MCF 10A (cell line): Measurements from ENCODE around the gene ZNF638. TPM values are rescaled to one million over a fixed set of nuclear protein-coding genes. Genes with fewer than 3 reads are reported as not detected.

ENCODE experiments used
- BruUV-seq: library from RNA; stranded (reverse); fragments of 400-500 nt; replicated peaks from 2 replicates; lab custom pipeline; 2021; lab: Mats Ljungman, UMichigan
- CTCF ChIA-PET: fragments of 300-600 bp; sonication (Branson Sonifier 250); formaldehyde crosslinking; extraction: SDS; loops from one replicate; lab custom pipeline; 2021; ENCODE audit warnings: antibody characterized with exemption, inconsistent platforms; lab: Yijun Ruan, JAX
- POLR2A ChIA-PET: fragments of 300-600, 350-650 bp; sonication (Branson Sonifier 250); formaldehyde crosslinking; extraction: SDS; loops from one replicate; lab custom pipeline; 2020; ENCODE audit warnings: antibody characterized with exemption, inconsistent platforms; lab: Yijun Ruan, JAX
- DNase-seq: peaks from one replicate; pipeline ENCODE4 v3.0.0-alpha.2; 2018; ENCODE audit not compliant: unreplicated experiment
- H3K27ac Mint-ChIP-seq: one replicate; pipeline ENCODE4 v1.8.0; 2022; ENCODE audit warnings: mild to moderate bottlenecking, low read depth, mixed read lengths; ENCODE audit not compliant: unreplicated experiment
- H3K27me3 Mint-ChIP-seq: one replicate; pipeline ENCODE4 v1.8.0; 2022; ENCODE audit warnings: mixed read lengths; ENCODE audit not compliant: insufficient read depth, unreplicated experiment
- H3K36me3 Mint-ChIP-seq: one replicate; pipeline ENCODE4 v1.8.0; 2022; ENCODE audit warnings: mild to moderate bottlenecking, moderate library complexity, mixed read lengths; ENCODE audit not compliant: insufficient read depth, unreplicated experiment
- H3K4me1 Mint-ChIP-seq: one replicate; pipeline ENCODE4 v1.8.0; 2022; ENCODE audit warnings: mixed read lengths; ENCODE audit not compliant: insufficient read depth, unreplicated experiment
- H3K4me3 Mint-ChIP-seq: one replicate; pipeline ENCODE4 v1.8.0; 2022; ENCODE audit warnings: mild to moderate bottlenecking, moderate library complexity, mixed read lengths; ENCODE audit not compliant: unreplicated experiment
- H3K9me3 Mint-ChIP-seq: one replicate; pipeline ENCODE4 v1.8.0; 2022; ENCODE audit warnings: mixed read lengths; ENCODE audit not compliant: unreplicated experiment
- intact Hi-C: fragments of 100-400 bp; cut with micrococcal nuclease; formaldehyde crosslinking; loops from 2 replicates; pipeline ENCODE4 v1.14.1; 2022
- total RNA-seq: library from RNA; stranded (reverse); gene quantifications from 2 replicates; pipeline ENCODE4 v1.2.3, GENCODE V29; 2022
- TF ChIP-seq, protein P1 (sequence below): fragments of 200-600 bp; IDR thresholded peaks from one replicate; pipeline ENCODE4 v1.8.0; 2022; ENCODE audit warnings: antibody characterized with exemption, mild to moderate bottlenecking; ENCODE audit not compliant: unreplicated experiment

ZNF638 gene
- total RNA-seq, 1 experiment from 2014 or later = 142 TPM

DNA sequence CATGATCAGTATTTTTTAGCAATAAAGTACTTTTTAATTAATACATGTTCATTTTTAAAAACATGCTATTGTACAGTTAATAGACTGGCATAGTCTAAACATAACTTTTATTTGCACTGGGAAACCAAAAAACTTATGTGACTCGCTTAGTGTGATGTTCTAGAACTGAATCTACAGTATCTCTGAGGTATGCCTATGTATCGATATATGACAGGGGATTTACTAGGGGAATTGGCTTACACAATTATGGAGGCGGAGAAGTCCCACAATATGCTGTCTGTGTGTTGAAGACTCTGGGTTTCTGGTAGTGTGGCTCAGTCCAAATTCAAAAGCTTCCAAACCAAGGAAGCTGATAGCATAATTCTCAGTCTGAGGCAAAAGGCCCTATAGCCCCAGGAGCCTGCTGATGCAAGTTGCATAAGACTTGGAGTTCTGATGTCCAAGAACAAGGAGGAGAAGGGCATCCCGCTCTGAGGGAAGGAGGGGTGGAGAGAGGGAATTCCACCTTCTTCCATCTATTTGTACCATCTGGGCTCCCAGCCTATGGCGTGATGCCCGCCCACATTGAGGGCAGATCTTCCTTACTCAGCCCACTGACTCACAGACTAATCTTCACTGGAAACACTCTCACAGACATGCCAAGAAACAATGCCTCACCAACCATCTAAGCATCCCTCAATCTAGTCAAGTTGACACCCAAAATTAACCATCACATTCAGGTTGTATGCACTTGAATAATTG is 27.5 kb downstream of the ZNF638 start:
- H3K27ac Mint-ChIP-seq = no peak overlapping the region
- peaks cover 14% of the 10 kb centered on the region for H3K4me1 Mint-ChIP-seq
- ChIA-PET CTCF (no interaction called here), POLR2A (interaction anchor here (0.6 to 1.8 kb wide), 4 partner anchors 26 to 64 kb away, joined by 3 to 6 read pairs (median 4); partner anchors contain the start of gene ZNF638)
- peak; percentile 88 for DNase-seq
- H3K27me3 Mint-ChIP-seq = no peaks in the 10 kb centered on the region
- TF ChIP-seq, protein P1, sequence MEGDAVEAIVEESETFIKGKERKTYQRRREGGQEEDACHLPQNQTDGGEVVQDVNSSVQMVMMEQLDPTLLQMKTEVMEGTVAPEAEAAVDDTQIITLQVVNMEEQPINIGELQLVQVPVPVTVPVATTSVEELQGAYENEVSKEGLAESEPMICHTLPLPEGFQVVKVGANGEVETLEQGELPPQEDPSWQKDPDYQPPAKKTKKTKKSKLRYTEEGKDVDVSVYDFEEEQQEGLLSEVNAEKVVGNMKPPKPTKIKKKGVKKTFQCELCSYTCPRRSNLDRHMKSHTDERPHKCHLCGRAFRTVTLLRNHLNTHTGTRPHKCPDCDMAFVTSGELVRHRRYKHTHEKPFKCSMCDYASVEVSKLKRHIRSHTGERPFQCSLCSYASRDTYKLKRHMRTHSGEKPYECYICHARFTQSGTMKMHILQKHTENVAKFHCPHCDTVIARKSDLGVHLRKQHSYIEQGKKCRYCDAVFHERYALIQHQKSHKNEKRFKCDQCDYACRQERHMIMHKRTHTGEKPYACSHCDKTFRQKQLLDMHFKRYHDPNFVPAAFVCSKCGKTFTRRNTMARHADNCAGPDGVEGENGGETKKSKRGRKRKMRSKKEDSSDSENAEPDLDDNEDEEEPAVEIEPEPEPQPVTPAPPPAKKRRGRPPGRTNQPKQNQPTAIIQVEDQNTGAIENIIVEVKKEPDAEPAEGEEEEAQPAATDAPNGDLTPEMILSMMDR = no peak
- H3K4me3 Mint-ChIP-seq = no peak overlapping the region
- no peaks in the 10 kb centered on the region for H3K9me3 Mint-ChIP-seq
- H3K36me3 Mint-ChIP-seq = peaks cover 83% of the 10 kb centered on the region
- BruUV-seq = no TSS peak
- intact Hi-C loops = no loop called here

GRCh38 chr2:71360434-71360975 is 28.9 kb downstream of the ZNF638 start:
- no peak for DNase-seq
- intact Hi-C loops = no loop called here
- H3K36me3 Mint-ChIP-seq = peaks cover 85% of the 10 kb centered on the region
- H3K9me3 Mint-ChIP-seq = no peaks in the 10 kb centered on the region
- CTCF ChIA-PET = interaction anchor here (0.9 kb wide), 1 partner anchor 61 kb away, joined by 4 read pairs; no protein-coding TSS in a partner anchor
- no peak overlapping the region for H3K27ac Mint-ChIP-seq
- H3K4me1 Mint-ChIP-seq = peaks cover 14% of the 10 kb centered on the region
- TF ChIP-seq, protein P1 = no peak
- H3K4me3 Mint-ChIP-seq = no peak overlapping the region
- BruUV-seq = no TSS peak
- POLR2A ChIA-PET = interaction anchor here (1.6 to 1.8 kb wide), 2 partner anchors 27 to 28 kb away, joined by 6 read pairs; no protein-coding TSS in a partner anchor
- H3K27me3 Mint-ChIP-seq = no peaks in the 10 kb centered on the region

DNA sequence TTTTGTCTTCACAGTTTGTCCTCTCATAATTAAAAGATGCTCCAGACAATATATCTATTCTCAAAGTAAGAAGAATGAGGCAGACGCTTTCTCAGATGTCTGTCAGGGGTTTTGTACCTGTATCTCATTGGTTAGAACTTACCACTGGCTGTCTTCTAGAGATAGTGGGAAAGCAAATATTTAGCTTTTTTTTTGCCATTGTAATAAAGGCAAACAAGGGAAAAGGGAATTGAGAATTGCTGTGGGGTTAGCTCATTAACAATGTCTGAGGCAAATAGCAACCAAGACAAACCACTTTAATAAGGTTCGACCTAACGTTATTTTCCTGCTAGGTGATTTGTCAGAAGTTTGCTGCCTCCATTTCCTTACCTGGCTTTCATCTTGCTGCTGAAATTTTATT is 30.0 kb downstream of the ZNF638 start:
- H3K27me3 Mint-ChIP-seq = no peaks in the 10 kb centered on the region
- TF ChIP-seq, protein P1 = no peak
- H3K4me1 Mint-ChIP-seq = peaks cover 14% of the 10 kb centered on the region
- POLR2A ChIA-PET = interaction anchor here (0.7 to 1.6 kb wide), 4 partner anchors 9 to 29 kb away, joined by 3 to 6 read pairs (median 4); no protein-coding TSS in a partner anchor
- CTCF ChIA-PET = interaction anchor here (0.7 to 1.2 kb wide), 2 partner anchors 98 to 147 kb away, joined by 3 to 5 read pairs; no protein-coding TSS in a partner anchor
- peaks cover 85% of the 10 kb centered on the region for H3K36me3 Mint-ChIP-seq
- H3K4me3 Mint-ChIP-seq = no peak overlapping the region
- no peak for DNase-seq
- H3K27ac Mint-ChIP-seq = peak overlapping the region; percentile 40
- no TSS peak for BruUV-seq
- no peaks in the 10 kb centered on the region for H3K9me3 Mint-ChIP-seq
- intact Hi-C loops = no loop called here

- peaks cover 85% of the 10 kb centered on the region for H3K36me3 Mint-ChIP-seq
- CTCF ChIA-PET = interaction anchor here (0.6 to 1.2 kb wide), 2 partner anchors 21 to 97 kb away, joined by 3 to 5 read pairs; no protein-coding TSS in a partner anchor
- peaks cover 14% of the 10 kb centered on the region for H3K4me1 Mint-ChIP-seq
- H3K4me3 Mint-ChIP-seq = no peak overlapping the region
- peak overlapping the region; percentile 40 for H3K27ac Mint-ChIP-seq
- H3K9me3 Mint-ChIP-seq = no peaks in the 10 kb centered on the region
- TF ChIP-seq, protein P1 = no peak
- POLR2A ChIA-PET = interaction anchor here (1.0 kb wide), 2 partner anchors 9 to 19 kb away, joined by 3 read pairs; no protein-coding TSS in a partner anchor
- BruUV-seq = no TSS peak
- DNase-seq = no peak
- no peaks in the 10 kb centered on the region for H3K27me3 Mint-ChIP-seq
- intact Hi-C loops = no loop called here
These were observed 30.9 kb downstream of the ZNF638 start for GRCh38 chr2:71362447-71362846.
